CD4-positive, alpha-beta T cell treated with Interleukin-21 for 1 hour (primary cell): ENCODE measurements around the gene UCP1.
A peak's percentile ranks its signal among the peaks of the same experiment; 100 is the strongest.
"Not testable (repeated sequence)": the region's sequence is repeated elsewhere in the genome, so short reads cannot be mapped to it uniquely, and the experiment has no call there.

Experiments
- DNase-seq: peaks from one replicate; pipeline ENCODE4 v3.0.0-alpha.2; 2020

Gene UCP1

DNA sequence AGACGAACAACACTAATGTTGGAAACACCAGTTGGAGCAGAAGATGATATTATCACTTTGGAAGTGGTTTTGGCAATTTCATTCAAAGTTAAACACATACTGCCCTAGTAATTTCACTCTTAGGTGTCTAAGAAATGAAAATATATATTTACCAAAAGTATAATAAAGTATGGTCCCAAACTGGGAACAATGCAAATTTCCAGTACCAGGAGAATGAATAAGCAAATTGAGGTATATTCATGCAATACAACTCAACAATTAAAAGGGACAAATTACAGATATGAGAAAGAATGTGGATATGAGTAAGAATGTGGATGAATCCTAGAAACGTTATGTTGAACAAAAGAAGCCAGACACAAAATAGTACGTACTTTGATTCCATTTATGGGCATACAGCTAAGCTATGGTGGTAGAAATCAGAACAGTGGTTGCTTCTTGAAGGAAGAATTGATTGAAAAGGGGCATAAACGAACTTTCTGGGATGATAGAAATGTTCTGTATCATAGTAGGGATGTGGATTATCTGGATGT, 34.7 kb downstream of the UCP1 start:
- DNase-seq = no peak

DNA sequence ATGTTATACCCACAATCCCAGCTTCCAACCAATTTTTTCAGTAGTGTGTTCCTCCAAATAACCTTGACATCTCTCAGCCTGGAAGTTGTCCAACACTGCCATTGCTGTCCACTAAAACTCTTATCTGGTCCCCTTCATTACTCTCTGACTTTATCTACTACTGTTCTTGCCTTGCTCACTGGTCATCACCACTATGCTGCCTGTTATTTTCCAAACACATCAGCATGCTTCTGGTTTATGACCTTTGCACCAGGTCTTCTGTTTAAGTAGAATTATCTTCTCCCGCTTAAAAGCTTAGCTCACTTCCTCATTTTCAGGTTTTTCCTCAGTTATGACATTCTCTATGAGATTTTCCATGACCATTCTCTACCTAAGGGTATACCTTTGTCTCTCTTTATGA, 39.3 kb downstream of the UCP1 start:
- no peak for DNase-seq

DNA sequence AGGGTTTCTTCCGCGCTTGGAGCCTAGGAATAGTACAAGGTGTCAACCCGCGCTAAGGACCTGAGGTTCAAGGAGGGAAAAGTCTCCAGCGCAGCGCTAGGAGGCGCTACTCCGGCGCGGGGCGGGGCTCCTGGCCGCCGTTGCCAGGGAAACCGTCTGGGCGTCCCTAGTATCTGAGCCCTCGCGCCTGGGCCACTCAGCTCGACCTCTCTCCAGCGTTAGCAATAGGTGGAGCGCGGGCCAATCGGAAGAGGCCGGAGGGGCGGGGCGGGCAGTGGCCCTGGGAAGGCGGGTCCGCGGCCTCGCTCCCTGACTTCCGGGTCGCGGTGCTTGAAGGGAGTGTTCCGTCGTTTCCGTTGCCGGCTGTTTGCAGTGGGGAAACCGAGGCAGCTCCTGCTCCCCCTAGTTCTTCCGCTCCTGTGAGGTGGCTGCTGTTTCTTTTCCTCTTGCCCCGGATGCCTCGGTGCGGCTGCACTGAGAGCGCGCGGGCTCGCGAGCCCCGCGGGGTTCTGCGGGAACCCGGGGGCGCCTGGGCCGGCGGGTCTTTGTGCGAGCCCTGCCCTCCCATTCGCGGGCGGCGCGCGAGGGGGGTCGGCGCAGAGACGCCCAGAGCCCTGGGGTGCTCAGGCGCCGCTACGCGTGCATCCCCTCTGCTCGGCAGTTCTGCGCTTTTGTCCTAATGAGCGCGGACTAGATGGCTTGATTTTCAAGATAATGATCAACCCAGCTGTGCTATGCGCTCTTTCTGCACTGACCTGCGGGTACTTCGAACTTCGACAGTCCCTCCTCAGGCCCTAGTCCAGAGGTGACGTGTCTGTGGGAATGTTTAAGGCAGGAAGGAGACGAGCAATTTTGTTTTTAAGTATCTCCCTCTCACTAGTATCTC, 44.7 kb downstream of the UCP1 start, which contains the start of gene ELMOD2:
TSS of gene ELMOD2 (plus strand) at position 312 of the 886 bp plus-strand sequence. CDS start 1,261 bp downstream, outside the sequence.
- peak; percentile 97 for DNase-seq

DNA sequence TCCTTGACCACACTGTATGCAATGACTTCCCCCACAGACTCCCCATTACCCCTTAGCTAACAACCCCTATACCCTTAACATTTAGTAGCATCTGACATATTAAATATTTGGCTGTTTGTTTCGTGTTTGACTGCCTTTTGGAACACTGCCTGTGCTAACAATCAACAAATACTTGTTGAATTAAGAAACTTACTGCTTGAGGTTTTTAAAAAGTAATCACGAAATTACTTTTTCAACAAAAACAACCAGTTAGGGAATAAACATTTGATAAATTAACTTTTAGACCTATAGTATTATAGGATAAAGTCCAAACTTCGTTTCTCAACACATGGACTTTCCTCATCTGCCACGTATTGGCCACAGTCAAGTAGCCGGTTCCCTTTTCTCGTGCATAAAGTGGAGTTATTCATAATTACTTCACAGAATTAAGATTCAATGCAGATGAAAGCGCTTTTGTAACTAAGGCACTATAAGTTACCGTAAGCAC, 45.3 kb downstream of the UCP1 start:
- no peak for DNase-seq

DNA sequence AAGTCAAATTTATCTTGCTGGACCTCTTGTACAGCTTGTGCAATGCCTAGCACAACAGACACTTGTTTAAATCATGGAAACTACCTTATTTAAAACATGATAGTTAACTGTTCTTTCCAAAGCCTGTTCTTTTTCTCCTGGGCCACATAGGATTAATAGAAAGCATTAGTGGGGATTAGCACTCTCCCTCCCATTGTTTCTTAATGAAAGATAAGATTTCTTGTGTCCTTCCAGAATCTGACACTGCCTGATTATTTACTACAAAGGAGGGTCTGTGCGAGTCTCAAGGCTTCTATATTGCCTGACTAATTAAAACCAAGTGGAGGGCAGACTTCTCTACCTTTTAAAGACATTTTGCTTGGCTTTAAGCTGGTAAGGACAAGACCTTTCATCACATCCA, 53.3 kb downstream of the UCP1 start:
- no peak for DNase-seq

DNA sequence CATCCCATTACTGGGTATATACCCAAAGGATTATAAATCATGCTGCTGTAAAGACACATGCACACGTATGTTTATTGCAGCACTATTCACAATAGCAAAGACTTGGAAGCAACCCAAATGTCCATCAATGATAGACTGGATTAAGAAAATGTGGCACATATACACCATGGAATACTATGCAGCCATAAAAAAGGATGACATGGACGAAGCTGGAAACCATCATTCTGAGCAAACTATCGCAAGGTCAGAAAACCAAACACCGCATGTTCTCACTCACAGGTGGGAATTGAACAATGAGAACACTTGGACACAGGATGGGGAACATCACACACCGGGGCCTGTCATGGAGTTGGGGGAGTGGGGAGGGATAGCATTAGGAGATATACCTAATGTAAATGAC, 55.0 kb downstream of the UCP1 start:
- DNase-seq = not testable (repeated sequence)
